GM20431 (cell line): ENCODE results near the gene NLRP12.
"Not testable (repeated sequence)": the region's sequence is repeated elsewhere in the genome, so short reads cannot be mapped to it uniquely, and the experiment has no call there.

ENCODE experiments used
- in situ Hi-C: fragments of 300-500 bp; cut with MseI, MboI; formaldehyde crosslinking; loops from one replicate; pipeline ENCODE4 v1.15.0; 2020; ENCODE audit warnings: low sequenced_read_pairs; ENCODE audit not compliant: unreplicated experiment

Gene NLRP12

GRCh38 chr19:53824134-53824611, at the start of gene NLRP12:
Gene NLRP12 (minus strand): TSS chr19:53824314. CDS start chr19:53824174, 140 bp downstream.
- in situ Hi-C loops = no loop called here

GRCh38 chr19:53872762-53873161, 48.6 kb upstream of the NLRP12 start:
- in situ Hi-C loops = no loop called here

GRCh38 chr19:53871454-53871853, 47.3 kb upstream of the NLRP12 start:
- in situ Hi-C loops = no loop called here

GRCh38 chr19:53870485-53870844, 46.4 kb upstream of the NLRP12 start:
- in situ Hi-C loops = no loop called here

GRCh38 chr19:53869805-53870484, 45.8 kb upstream of the NLRP12 start:
- in situ Hi-C loops = not testable (repeated sequence)

- in situ Hi-C loops = no loop called here
Observed at GRCh38 chr19:53868892-53869804, 45.0 kb upstream of the NLRP12 start.

- in situ Hi-C loops = no loop called here
Observed at GRCh38 chr19:53868091-53868891, 44.2 kb upstream of the NLRP12 start.

GRCh38 chr19:53867225-53868090, 43.3 kb upstream of the NLRP12 start, which contains the start of gene MYADM:
Gene MYADM (plus strand): TSS chr19:53867883. CDS start chr19:53873530, 5,647 bp downstream.
- in situ Hi-C loops = no loop called here

- in situ Hi-C loops = no loop called here
Observed at GRCh38 chr19:53866865-53867224, 42.7 kb upstream of the NLRP12 start.

GRCh38 chr19:53865918-53866864, 42.1 kb upstream of the NLRP12 start:
- in situ Hi-C loops = no loop called here

- in situ Hi-C loops = no loop called here
Observed at GRCh38 chr19:53865523-53865917, 41.4 kb upstream of the NLRP12 start.

GRCh38 chr19:53864308-53864836, 40.3 kb upstream of the NLRP12 start:
- in situ Hi-C loops = no loop called here

- in situ Hi-C loops = no loop called here
Observed at GRCh38 chr19:53853707-53854106, 29.6 kb upstream of the NLRP12 start.

- in situ Hi-C loops = no loop called here
Observed at GRCh38 chr19:53849237-53849676, 25.1 kb upstream of the NLRP12 start.

GRCh38 chr19:53847555-53847954, 23.4 kb upstream of the NLRP12 start:
- in situ Hi-C loops = no loop called here

GRCh38 chr19:53844849-53845246, 20.7 kb upstream of the NLRP12 start:
- in situ Hi-C loops = no loop called here

- in situ Hi-C loops = not testable (repeated sequence)
Observed at GRCh38 chr19:53840914-53841313, 16.8 kb upstream of the NLRP12 start.

GRCh38 chr19:53840241-53840640, 16.1 kb upstream of the NLRP12 start:
- in situ Hi-C loops = not testable (repeated sequence)
